Memory B cell (primary cell): Measurements from ENCODE around the gene ZNF622.

Experiments used
- ATAC-seq: fragments of 150-1000 bp; cut with Tn5 transposase; 2 replicates; pipeline ENCODE4 v1.10.0; 2021; ENCODE audit warnings: low read depth, mild to moderate bottlenecking, moderate library complexity
- DNase-seq, 2 donors: peaks; one replicate each; pipeline ENCODE4 v3.0.0; 2022; ENCODE audit warnings: low spot score in 2 of 2
- H3K27ac Mint-ChIP-seq: one replicate; pipeline ENCODE4 v1.8.0; 2022; ENCODE audit warnings: mild to moderate bottlenecking, moderate library complexity, mixed read lengths
- H3K27me3 Mint-ChIP-seq: one replicate; pipeline ENCODE4 v1.8.0; 2022; ENCODE audit warnings: mixed read lengths
- H3K36me3 Mint-ChIP-seq: one replicate; pipeline ENCODE4 v1.8.0; 2022; ENCODE audit warnings: mild to moderate bottlenecking, mixed read lengths
- H3K4me1 Mint-ChIP-seq: one replicate; pipeline ENCODE4 v1.8.0; 2022; ENCODE audit warnings: mixed read lengths
- H3K4me3 Mint-ChIP-seq: one replicate; pipeline ENCODE4 v1.8.0; 2022; ENCODE audit warnings: mild to moderate bottlenecking, moderate library complexity, mixed read lengths
- H3K9me3 Mint-ChIP-seq: one replicate; pipeline ENCODE4 v1.8.0; 2022; ENCODE audit warnings: mixed read lengths

The ZNF622 gene

GRCh38 chr5:16406023-16406422 is 59.6 kb downstream of the ZNF622 start:
- H3K36me3 Mint-ChIP-seq: no peaks in the 10 kb centered on the region
- H3K27me3 Mint-ChIP-seq: peaks cover 8% of the 10 kb centered on the region
- H3K4me1 Mint-ChIP-seq: no peaks in the 10 kb centered on the region
- no peak overlapping the region for H3K4me3 Mint-ChIP-seq
- ATAC-seq (no peak), DNase-seq (no peak)
- H3K9me3 Mint-ChIP-seq: no peaks in the 10 kb centered on the region
- H3K27ac Mint-ChIP-seq: no peak overlapping the region
